ENCODE measurements around the gene CACYBP.

DNA sequence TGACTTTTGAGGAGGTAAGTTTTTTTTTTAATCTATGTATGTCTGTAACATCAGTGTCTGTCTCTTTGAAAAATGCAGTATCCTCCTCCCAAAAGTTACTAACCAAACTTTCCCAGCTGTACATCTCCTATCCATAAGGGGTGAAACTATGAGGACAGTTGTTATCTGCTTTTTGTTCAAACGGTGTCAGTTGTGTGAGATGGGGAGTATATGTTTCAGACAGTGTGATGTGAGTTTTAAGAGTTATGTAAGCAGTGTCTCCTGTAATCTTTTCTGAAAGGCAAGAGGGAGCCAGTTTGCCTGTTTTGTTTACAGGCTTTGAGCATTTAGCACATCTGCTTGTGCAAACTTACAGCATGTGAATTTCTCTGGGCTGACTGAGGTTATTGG is 34.8 kb upstream of the CACYBP start:
- TF ChIP-seq, protein P1, sequence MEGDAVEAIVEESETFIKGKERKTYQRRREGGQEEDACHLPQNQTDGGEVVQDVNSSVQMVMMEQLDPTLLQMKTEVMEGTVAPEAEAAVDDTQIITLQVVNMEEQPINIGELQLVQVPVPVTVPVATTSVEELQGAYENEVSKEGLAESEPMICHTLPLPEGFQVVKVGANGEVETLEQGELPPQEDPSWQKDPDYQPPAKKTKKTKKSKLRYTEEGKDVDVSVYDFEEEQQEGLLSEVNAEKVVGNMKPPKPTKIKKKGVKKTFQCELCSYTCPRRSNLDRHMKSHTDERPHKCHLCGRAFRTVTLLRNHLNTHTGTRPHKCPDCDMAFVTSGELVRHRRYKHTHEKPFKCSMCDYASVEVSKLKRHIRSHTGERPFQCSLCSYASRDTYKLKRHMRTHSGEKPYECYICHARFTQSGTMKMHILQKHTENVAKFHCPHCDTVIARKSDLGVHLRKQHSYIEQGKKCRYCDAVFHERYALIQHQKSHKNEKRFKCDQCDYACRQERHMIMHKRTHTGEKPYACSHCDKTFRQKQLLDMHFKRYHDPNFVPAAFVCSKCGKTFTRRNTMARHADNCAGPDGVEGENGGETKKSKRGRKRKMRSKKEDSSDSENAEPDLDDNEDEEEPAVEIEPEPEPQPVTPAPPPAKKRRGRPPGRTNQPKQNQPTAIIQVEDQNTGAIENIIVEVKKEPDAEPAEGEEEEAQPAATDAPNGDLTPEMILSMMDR (conservative IDR thresholded peaks at IDR 0.05): no peak
- TF ChIP-seq ZFX (IDR thresholded peaks at IDR 0.05): no peak

All from C4-2B (cell line).